PC-9 (cell line): ENCODE data around the gene YAP1.

ENCODE experiments used
- CTCF ChIP-seq: fragments of 200-600 bp; sonication (generic); conservative IDR thresholded peaks from 2 replicates; pipeline ENCODE4 v1.6.1; 2017; ENCODE audit warnings: mixed run types, antibody characterized with exemption, mild to moderate bottlenecking, moderate library complexity
- EZH2 ChIP-seq: fragments of 200-600 bp; sonication (generic); IDR thresholded peaks from 2 replicates; pipeline ENCODE4 v1.8.0; 2017; ENCODE audit warnings: antibody characterized with exemption, low read depth

- TF ChIP-seq CTCF = no peak
- no peak for TF ChIP-seq EZH2
Observed at GRCh38 chr11:102171101-102171500, 60.9 kb downstream of the YAP1 start.
